GM12875 (cell line): ENCODE data around the gene PNPLA2.

Experiments used
- H3K4me3 ChIP-seq: one replicate; pipeline ENCODE4 v1.5.1; 2011; ENCODE audit warnings: low read depth, low read length, control low read depth
- CTCF ChIP-seq: IDR thresholded peaks from 2 replicates; pipeline ENCODE4 v1.5.1; 2011; ENCODE audit warnings: low read depth, mild to moderate bottlenecking, control low read depth, inconsistent platforms, low read length, moderate library complexity, borderline replicate concordance; ENCODE audit not compliant: insufficient read depth

The PNPLA2 gene

GRCh38 chr11:870127-870413 is 51.4 kb downstream of the PNPLA2 start:
- TF ChIP-seq CTCF = no peak
- no peak overlapping the region for H3K4me3 ChIP-seq

- no peak overlapping the region for H3K4me3 ChIP-seq
- no peak for TF ChIP-seq CTCF
These were observed 51.7 kb downstream of the PNPLA2 start for GRCh38 chr11:870418-870817.

GRCh38 chr11:871472-871871 is 52.8 kb downstream of the PNPLA2 start:
- no peak for TF ChIP-seq CTCF
- H3K4me3 ChIP-seq = no peak overlapping the region

GRCh38 chr11:872799-873198 is 54.1 kb downstream of the PNPLA2 start:
- TF ChIP-seq CTCF = no peak
- no peak overlapping the region for H3K4me3 ChIP-seq

- no peak for TF ChIP-seq CTCF
- no peak overlapping the region for H3K4me3 ChIP-seq
These were observed 55.0 kb downstream of the PNPLA2 start for GRCh38 chr11:873706-874105.
